ENCODE measurements around the gene KLF17.

KLF17 gene

GRCh38 chr1:44158871-44159270 lies 40.2 kb downstream of the KLF17 start:
- DNase-seq: no peak

GRCh38 chr1:44161546-44161945 lies 42.9 kb downstream of the KLF17 start:
- no peak for DNase-seq

GRCh38 chr1:44168520-44169098 lies 50.0 kb downstream of the KLF17 start:
- no peak for DNase-seq

- DNase-seq: no peak
These were observed 51.7 kb downstream of the KLF17 start for GRCh38 chr1:44170281-44170823.

- no peak for DNase-seq
These were observed 56.0 kb downstream of the KLF17 start for GRCh38 chr1:44174630-44175029.

All from activated CD4-positive, alpha-beta T cell treated with anti-CD3 and anti-CD28 coated beads, Interleukin-2, amount 50 U/mL, for 1 hour (primary cell).